EH (cell line): ENCODE data around the gene SPATS1.
"Not testable (repeated sequence)": the region's sequence is repeated elsewhere in the genome, so short reads cannot be mapped to it uniquely, and the experiment has no call there.

Experiments used
- DNase-seq: peaks from one replicate; pipeline ENCODE4 v3.0.0-alpha.2; 2015; ENCODE audit warnings: low read depth

SPATS1 gene

DNA sequence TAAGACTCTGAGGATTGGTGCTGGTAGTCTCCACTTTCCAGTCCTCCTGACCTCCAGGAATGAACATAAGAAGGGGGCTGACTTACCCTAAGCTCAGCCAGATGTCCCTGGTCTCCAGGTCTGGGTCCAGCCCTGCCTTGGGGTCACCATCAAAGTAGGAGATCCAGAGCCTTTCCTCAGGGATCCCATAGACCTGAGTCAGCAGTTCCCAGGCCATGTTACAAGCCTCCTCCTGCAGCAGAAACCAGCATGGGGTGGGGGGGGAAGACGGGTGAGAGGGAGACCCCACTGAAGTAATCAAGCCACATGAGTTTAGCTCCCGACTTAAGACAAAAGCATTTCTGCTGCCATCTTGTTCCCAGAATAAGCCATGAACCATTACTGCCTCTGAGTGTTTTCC is 31.1 kb upstream of the SPATS1 start:
- no peak for DNase-seq

DNA sequence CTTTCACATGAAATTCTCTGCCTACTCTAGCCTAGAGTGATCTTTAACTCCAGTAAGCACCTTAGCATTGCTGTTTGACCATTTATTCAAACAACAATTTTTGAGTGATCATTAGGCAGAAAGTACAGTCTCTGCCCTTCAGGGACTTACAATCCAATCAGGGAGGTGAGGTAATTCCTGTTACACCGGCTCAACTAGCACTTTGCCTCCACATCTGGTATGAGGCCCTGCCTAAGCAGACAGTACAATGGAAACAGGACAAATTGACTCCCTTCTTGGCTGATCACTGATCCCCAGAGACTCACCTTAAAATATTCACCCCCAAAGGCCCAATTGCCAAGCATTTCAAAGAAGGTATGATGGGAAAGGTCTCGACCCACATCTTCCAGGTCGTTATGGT is 30.7 kb upstream of the SPATS1 start:
- DNase-seq: no peak

DNA sequence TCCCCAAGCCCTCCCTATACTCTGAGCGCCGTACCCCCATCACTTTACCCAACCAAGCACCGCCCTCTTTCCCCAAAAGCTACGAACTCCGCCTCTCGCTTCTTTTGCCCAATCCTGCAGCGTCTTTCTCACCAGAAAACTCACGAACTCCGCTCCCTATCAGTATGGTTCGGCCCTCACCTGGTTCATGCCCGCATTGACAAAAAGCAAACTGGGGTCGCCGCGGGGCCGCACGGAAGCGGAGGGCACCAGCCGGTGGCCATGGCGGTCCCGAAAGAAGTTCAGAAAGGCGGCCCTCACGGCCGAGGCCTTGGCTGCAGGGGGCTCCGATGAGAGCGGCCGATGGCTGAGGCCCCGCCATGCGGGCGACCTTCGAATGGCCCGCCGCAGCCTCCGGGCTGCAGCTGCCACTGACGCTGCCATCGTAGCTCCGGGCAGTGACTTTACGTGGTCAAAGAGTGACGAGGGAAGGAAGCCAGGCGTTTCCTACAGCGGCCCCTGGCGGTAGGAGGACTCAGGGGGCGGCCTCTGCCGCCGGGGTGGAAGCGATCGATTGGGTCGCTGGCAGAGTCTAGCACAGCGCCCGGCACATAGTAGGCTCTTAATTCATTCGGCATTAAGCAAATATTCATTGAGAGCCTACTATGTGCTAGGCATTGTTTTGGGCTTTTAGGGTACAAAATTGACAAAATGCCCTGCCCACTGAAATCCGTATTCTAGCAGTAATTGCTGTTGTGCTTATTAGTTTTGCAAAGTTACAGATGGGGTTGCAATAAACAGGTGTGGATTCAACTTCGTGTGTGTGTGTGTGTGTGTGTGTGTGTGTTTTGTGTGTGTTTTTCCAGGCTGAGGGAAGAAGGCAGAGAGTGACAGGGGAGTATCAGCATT is 29.3 kb upstream of the SPATS1 start, which contains the start of gene AARS2:
TSS of gene AARS2 (minus strand) at position 447 of the 888 bp plus-strand sequence. CDS start at position 423, 24 bp downstream.
- DNase-seq: peak; percentile 86

DNA sequence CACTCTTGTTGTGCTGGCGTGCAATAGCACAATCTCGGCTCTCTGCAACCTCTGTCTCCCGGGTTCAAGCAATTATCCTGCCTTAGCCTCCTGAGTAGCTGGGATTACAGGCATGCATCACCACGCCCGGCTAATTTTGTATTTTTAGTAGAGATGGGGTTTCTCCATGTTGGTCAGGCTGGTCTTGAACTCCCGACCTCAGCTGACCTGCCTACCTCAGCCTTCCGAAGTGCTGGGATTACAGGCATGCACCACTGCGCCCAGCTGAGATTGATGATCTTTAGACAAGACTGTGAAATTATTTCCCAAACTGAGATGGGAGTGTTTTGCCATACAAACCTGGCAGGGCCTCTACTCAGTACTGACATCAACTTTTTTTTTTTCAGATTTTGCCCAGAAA is 27.8 kb upstream of the SPATS1 start:
- DNase-seq: not testable (repeated sequence)

DNA sequence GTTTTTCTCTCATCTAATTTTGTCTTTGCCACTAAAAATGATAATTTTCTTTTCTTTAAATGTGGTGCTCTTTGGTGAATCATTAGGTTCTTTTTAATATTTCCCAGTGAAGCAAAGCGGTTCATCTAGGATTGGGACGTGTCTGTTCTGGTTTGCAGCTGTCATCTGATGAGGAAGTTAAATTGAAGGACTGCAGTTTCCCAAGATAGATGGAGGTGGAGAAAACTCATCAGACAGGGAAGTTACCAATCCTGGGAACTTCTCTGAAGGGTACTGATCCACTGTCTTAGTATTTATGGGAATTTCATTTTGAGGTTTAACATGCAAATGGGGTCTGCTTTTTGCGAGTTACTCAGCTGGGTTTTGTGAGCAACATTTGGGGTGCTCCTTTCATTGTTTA is 26.9 kb upstream of the SPATS1 start:
- DNase-seq: no peak

DNA sequence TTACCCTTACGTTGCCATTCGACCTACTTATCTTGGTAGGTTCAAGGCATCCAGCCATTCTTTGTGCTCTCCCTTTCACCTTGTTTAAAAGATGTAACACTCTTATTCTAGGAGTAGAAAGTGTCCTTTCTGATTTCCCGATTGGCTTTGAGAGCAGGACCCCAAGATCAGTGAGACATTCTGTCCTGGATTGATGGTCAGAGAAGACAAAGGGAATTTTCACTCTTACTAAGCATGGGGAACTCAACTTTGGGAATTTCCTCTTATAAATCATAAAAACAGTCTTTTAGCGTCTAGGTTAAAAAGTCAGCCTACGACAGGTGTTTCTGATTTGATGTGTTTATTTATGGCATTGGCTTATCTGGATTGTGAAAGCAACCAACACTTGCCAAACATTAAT is 26.5 kb upstream of the SPATS1 start:
- DNase-seq: no peak

DNA sequence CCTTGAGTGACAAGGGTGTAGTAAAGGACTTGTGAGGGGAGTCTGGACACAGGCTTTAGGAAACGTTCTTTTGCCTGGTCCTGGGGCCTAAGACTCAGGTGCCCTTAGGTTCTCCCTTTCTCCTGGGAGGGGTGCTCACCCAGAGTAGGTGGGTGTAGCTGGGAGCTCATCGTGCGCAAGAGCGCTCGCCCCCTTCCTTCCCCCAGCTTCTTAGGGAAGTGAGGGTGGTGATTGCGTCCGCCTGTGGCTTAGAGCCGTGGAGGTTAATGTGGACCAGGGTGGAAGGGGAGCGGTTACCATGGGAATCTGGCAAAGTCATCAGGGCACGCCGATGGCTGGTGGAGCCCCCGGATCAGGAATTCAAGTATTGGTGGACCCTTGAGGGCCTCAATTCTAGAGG is 26.0 kb upstream of the SPATS1 start:
- DNase-seq: no peak

DNA sequence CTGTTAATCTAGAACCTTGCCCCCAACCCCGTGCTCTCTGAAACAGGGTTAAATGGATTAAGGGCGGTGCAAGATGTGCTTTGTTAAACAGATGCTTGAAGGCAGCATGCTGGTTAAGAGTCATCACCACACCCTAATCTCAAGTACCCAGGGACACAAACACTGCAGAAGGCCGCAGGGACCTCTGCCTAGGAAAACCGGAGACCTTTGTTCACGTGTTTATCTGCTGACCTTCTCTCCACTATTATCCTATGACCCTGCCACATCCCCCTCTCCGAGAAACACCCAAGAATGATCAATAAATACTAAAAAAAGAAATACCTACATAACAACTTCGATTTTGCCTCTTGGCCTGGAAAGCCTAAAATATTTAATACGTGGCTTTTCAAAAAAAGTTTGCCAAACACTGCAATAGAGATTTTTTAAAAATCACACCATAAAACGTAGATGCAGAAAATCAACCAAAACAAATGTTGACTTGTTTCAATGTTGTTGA is 25.3 kb upstream of the SPATS1 start:
- DNase-seq: not testable (repeated sequence)

DNA sequence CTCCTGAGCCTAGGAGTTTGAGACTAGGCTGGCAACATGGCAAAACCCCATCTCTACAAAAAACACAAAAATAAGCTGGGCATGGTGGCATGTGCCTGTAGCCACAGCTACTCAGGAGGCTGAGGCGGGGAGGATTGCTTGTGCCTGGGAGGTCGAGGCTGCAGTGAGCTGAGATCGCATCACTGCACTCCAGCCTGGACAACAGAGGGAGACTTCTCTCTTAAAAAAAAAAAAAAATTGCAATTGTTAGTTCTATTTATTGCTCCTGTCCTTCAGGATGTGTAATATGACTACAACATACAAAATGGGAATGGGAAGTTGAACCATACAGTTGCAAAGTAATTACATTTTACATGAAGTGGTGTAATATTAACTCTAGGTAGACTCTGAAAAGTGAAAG is 21.2 kb upstream of the SPATS1 start:
- no peak for DNase-seq

DNA sequence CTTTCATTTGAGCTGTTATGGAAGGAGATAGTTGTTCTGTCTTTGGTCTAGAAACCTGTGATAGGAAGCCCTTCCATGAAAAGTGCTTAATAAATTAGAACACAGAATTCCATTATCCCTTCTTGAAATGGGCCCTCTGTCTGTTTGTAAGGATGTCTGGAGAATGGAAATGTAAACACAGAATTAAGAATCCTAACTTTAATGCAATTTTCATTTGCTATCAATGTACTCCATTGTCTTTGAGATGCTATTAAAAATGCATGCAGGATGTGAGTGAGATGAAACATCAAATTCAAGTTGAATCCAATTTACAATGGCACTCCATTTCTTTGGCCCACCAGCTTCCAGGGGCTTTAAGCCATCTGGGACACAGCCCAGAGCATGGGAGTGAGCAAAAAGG is 15.4 kb upstream of the SPATS1 start:
- no peak for DNase-seq

DNA sequence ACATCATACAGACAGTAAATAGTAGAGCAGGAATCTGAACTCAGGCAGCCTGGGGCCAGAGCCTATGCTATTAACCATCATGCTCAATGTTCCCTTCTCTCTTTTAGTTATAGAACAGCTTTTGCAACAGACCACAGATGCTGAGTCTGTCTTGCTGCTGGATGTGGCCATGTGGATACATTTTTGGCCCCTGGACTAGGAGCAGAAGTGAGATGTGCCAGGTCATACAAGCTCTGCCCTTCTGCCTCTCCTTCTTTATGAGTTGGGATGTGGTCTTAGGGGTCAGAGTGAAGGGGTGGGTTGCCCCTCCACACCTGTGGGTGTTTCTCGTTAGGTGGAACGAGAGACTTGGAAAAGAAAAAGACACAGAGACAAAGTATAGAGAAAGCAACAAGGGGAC is 14.7 kb upstream of the SPATS1 start:
- no peak for DNase-seq

DNA sequence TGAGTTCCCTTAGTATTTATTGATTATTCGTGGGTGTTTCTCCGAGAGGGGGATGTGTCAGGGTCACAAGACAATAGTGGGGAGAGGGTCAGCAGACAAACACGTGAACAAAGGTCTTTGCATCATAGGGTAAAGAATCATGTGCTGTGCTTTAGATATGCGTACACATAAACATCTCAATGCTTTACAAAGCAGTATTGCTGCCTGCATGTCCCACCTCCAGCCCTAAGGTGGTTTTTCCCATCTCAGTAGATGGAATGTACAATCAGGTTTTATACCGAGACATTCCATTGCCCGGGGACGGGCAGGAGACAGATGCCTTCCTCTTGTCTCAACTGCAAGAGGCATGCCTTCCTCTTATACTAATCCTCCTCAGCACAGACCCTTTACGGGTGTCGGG is 14.2 kb upstream of the SPATS1 start:
- DNase-seq: not testable (repeated sequence)

DNA sequence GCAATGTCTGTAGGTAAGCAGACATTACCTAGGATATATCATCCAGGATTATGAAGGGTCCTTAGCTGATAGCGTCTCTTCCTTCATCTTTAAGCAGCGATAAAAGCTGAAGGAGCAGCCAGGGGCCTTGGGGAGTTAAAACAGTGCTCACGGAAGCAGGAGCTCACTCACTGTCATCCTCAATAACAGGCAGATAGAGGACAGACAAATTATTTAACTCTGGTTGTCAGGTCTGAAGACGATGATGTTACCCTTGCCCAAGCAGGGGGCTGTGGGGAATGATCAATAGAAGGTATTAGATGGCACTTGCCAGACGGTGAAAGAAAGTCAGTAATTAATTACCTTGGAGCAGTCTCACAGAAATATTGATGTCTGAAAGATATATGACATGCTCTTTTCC is 12.6 kb upstream of the SPATS1 start:
- DNase-seq: no peak

DNA sequence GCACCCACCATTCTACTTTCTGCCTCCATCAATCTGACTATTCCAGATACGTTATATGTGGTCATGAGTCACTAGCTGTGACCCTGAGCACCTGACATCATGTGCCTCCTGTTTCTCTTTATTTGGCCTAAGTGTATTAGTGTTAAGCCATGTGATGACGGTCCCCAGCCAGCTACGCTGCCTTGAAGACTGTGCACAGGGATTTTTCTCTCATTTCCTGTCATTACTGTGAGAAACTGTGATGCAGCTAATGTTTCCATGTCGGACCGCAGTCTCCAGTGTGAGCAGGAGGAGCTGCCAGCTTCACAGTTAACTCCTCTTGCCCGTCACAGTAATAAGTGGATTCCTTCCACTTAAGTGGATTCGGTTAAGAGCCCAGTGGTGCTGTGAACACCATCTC is 9.9 kb upstream of the SPATS1 start:
- peak; percentile 28 for DNase-seq

DNA sequence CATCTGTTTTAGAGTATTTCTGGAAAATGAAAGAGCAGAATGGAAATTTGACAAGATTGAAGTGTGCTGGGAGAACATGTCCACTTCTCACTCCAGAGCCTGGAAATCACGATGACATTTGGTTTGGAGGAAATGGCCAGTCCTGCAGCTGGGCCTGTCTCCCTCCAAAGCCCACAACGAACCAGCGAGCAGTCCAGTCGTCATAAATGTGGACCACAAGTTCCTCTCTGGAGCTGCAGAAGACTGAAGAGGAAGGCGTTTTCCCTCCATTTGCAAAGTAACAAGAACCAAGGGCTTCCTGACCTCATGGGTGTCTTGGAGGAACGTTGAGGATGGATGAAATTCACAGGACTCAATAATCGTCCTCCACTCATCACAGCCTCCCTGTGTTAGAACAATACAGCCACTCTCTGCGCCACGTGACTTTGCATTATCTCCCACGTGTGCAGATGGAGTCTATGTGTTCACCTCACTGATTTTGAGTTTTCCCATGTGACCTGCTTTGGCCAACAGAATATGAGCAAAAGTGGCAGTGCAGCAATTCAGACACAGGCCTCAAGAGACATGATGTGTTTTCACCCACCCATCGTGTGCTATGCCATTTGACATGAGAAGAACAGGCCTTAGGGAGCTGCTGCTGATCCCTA is 9.1 kb upstream of the SPATS1 start:
- no peak for DNase-seq

DNA sequence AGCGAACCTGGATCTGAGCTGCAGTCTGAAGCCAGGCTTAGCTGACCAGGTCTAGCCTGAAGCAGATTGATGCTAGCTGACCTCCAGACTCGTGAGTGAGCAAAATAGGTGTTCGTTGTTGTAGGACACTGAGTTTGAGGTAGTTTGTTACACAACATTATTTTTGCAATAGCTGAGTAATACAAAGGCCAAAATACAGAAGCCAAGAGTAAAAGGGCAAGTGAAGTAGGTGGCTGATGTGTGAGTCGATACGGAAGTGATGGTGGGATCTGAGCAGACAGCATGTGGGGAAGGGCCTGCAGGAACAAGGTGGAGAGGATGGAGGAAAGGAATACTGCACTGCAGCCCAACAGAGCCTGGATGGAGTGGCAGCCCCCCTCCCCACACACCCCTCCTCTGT is 8.5 kb upstream of the SPATS1 start:
- DNase-seq: no peak

DNA sequence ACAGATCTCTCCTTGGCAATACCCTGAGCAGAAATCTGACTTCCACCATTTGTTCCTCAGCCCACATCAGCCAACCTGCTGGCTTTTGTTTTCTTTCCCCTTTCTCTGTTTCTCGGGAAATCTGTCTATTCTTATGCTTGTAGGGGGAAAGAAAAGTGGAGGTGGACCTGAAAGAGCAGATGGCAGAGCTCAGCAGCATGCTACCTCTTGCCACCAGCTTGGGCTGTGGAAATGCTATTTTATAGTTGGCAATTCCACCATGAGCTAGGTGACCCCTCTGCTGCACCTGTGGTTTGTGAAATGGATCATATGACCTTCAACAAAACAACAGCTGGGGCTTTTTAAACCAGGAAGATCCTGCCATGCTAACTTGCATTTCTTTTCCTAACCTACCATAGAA is 6.8 kb upstream of the SPATS1 start:
- no peak for DNase-seq

DNA sequence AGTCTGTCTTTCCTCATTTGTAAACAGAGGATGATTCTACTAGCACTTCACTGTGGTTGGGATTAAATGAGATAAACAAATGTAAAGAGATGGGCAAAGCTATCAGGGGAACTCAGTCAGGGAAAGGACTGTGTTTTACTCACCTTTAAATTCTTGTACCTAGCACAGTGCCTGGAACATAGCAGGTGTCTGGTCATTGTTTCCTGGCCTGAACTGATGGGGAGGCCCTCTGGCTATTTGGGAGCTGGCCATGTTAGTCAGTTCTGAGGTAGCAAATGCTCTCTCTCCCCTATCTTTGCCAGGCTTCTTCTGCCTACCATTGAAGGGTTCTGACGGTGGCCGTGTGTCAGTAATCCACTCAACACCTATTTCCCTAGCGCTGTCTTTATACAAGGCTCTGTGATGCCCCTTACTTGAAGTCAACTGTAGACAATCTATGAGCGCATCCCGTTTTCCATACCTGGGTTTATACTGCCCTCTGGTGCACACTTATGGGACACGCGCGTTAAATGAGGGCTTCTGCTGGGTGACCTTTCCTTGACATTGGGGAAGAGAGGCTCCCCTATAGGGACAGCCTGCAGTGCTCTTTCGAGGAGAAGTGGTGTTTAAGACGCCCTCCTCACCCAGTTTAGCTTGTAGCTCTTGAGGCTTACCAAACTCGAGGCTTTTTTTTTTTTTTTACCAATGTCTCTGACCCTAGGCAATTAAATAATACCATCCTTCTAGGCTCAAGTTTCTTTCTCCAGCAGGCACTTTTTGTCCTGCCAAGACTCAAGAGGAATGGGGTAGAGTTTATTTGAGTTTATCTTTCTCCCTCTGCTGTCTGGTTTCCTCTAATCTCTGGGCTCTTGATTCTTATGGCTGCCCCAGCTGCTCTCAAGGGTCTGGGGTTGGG is 4.0 kb upstream of the SPATS1 start:
- DNase-seq: peak; percentile 64

DNA sequence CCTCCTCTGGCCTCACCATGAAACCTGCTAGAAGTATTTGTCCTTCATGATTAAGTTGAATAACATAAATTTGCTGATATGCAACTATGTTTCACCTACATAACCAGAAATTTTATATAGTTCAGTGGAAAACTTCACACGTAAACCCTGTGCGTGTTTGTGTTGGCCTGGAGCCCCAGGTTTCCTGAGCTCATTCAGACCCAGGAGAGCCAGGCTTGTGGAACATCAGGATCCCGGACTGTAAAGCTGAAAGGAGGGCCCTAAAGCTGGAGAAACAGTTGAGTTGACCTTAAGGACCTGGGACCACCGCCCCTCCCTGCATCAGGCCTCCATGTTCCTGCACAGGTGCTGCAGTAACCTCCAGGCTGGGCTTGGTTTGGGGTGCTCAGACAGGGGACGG is 3.1 kb upstream of the SPATS1 start:
- DNase-seq: no peak

DNA sequence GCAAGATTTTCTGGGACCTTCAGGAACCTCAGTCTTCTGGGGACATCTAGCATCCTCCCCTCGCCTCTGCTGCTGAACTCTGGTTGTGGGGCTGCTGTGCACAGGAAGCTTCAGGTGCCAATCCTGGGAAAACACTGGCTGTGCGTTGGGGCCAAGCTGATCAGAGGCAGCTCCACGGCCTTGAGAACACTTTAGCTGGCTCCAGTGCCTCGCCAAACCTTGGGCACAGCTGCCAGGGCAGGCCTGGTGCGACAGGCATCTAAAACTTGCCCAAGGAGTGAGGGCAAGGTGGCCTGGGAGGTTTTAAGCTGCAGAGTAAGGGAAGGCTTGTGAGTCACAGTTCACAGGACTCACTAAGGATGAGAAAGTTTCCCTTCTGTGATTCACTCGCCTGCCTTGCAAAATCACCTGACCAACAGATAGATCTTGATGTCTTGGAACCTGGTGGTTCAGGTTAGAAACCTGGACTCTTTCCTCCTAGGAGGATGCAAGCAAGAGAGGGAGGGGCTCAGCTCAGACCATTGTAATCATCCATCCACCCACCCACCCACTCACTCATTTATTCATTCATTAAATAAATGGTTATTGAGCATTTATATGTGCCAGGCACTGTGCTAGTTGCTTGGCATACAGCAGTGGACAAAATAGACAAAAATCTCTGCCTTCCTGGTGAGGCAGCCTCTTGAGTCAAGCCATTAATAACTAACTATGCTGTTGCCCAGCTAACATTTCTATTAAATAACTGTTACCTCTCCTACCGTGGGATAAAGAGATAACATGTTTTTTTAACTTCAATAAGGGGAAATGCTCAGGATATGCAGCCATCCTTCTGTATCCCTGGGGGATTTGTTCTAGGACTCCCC is 2.5 kb upstream of the SPATS1 start:
- peak; percentile 13 for DNase-seq
